GM12873 (cell line): ENCODE results near the gene KIF11.

Experiments used
- TF ChIP-seq, protein P1 (sequence below): IDR thresholded peaks from 2 replicates; pipeline ENCODE4 v1.5.1; 2012; ENCODE audit warnings: low read depth, mild to moderate bottlenecking, moderate library complexity, low read length, control low read depth; ENCODE audit not compliant: insufficient read depth; ENCODE audit errors: missing control alignments

The KIF11 gene

GRCh38 chr10:92592761-92593618, at the start of gene KIF11:
KIF11 (plus strand) TSS chr10:92593130; CDS start chr10:92593376, 246 bp downstream.
- TF ChIP-seq, protein P1, sequence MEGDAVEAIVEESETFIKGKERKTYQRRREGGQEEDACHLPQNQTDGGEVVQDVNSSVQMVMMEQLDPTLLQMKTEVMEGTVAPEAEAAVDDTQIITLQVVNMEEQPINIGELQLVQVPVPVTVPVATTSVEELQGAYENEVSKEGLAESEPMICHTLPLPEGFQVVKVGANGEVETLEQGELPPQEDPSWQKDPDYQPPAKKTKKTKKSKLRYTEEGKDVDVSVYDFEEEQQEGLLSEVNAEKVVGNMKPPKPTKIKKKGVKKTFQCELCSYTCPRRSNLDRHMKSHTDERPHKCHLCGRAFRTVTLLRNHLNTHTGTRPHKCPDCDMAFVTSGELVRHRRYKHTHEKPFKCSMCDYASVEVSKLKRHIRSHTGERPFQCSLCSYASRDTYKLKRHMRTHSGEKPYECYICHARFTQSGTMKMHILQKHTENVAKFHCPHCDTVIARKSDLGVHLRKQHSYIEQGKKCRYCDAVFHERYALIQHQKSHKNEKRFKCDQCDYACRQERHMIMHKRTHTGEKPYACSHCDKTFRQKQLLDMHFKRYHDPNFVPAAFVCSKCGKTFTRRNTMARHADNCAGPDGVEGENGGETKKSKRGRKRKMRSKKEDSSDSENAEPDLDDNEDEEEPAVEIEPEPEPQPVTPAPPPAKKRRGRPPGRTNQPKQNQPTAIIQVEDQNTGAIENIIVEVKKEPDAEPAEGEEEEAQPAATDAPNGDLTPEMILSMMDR: no peak

DNA sequence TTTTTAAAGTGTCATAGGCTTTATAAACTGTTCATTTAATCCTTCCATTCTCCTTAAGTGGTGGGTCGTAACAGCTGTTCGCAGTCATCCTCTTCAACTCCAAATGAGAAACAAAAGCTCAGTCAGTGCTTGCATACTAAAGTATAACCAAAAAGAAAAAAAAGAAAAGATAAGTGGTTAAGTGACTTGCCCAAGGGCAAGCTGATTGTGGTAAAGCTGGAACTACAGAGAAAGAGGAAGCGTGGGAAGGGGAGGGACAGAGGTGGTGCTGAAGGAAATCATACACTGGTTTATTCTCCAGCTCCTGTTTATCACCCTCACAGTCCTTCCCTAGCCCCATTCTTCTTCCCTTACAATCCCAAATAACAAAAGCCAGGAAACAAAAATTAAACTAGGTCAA, 48.6 kb upstream of the KIF11 start:
- TF ChIP-seq, protein P1: no peak

DNA sequence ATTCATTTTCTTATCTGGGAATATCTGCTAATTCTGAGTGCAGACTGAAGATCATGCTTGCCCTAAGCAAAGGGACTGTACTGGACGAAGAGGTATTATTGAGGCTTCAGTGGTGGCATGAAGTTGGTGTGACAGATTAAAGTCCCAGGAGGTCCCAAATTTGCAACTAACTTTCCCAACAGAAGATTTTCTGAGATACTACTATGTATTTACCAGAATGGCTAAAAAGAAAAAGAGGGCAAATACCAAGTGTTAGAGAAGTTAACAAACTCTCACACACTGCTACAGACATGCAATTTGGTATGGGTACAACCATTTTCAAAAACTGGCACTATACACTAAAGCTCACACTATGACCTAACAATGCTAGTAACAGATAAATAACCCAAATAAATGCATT, 47.4 kb upstream of the KIF11 start:
- TF ChIP-seq, protein P1: no peak

- TF ChIP-seq, protein P1: no peak
These were observed 45.3 kb upstream of the KIF11 start for GRCh38 chr10:92547676-92548075.

DNA sequence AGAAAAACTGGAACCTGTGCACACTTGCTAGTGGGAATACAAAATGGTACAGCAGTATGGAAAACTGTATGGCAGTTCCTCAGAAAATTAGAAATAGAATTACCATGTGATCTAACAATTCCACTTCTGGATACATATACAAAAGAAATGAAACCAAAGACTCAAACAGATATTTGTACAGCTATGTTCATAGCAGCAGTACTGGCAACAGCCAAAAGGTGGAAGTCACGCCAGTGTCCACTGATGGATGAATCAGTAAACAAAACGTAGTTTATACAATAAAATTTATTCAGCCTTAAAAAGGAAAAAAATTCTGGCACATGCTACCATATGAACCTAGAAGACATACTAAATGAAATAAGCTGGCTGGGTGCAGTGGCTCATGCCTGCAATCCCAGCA, 42.0 kb upstream of the KIF11 start:
- TF ChIP-seq, protein P1: peak; percentile 18

DNA sequence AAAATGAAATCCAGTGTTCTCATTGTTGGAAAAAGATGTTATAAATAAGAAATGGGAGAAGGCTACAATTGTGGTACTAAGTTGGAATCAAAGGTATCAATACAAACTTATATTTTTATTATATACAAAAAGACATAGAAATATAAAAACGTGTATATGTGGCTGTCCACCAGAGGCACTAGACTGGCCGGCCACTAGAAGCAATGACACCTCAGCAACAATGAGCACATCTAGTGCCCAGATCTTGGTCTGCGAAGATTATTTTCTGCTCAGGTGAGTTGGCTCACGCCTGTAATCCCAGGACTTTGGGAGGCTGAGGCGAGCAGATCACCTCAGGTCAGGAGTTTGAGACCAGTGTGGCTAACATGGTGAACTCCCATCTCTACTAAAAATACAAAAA, 40.6 kb upstream of the KIF11 start:
- TF ChIP-seq, protein P1: peak; percentile 58

DNA sequence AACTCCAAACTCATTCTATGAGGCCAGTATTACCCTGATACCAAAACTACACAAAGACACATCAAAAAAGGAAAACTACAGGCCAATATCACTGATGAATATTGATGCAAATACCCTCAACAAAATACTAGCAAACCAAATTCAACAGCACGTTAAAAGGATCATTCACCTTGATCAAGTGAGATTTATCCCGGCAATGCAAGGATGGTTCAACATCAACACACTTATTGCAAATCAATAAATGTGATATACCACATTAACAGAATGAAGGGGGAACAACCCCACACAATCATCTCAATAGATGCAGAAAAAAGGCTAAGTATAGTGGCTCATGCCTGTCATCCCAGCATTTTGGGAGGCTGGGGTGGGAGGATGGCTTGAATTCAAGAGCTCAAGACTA, 39.0 kb upstream of the KIF11 start:
- TF ChIP-seq, protein P1: no peak
